ENCODE results near the gene RNF38. TPM values are rescaled to one million over a fixed set of nuclear protein-coding genes. Genes with fewer than 3 reads are reported as not detected.

RNF38 gene
- total RNA-seq, 1 experiment from 2014 or later, result 60.2 TPM

DNA sequence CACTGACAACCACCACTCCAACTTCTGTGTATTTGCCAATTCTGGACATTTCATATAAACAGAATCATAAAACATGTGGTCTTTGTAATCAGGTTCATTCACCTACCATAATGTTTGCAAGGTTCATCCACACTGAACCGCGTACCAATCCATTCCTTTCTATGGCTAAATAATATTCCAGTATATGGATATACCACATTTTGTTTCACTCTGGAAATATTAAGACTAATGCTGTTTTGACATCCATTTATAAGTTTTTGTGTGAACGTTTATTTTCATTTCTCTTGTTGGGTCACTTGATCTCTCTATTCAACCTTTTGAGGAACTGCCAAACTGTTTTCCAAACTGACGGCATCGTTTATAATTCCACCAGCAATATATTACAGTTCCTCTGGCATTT lies 26.3 kb upstream of the RNF38 start:
- no peak overlapping the region for H3K4ac ChIP-seq (ENCODE audit: low read depth, low read length)

More for the DNA sequence above, 26.3 kb upstream of the RNF38 start:
- Histone ChIP-seq H3K27me3 (ENCODE audit: insufficient read depth, low read length) (no peaks in the 10 kb centered on the region), H2AK5ac (ENCODE audit: insufficient read length, low read length) (no peak overlapping the region), H2BK20ac (ENCODE audit: low read depth, low read length, poor library complexity, severe bottlenecking) (no peak overlapping the region), H2BK120ac (ENCODE audit: low read depth, low read length, poor library complexity, severe bottlenecking) (no peak overlapping the region), H3K18ac (ENCODE audit: insufficient read length, low read depth, low read length) (no peak overlapping the region), H4K91ac (ENCODE audit: insufficient read length, low read depth, low read length) (no peak overlapping the region), H2BK5ac (ENCODE audit: insufficient read length, low read length) (no peak overlapping the region), H4K8ac (replicated peaks; ENCODE audit: insufficient read length, low read depth, low read length) (no peak overlapping the region), H3K79me2 (ENCODE audit: insufficient read depth, low read length) (peaks cover 8% of the 10 kb centered on the region; the same call in 1 of the 2 replicates), H3K9me3 (ENCODE audit: control insufficient read depth, low read depth, low read length) (no peaks in the 10 kb centered on the region), H3K27ac (ENCODE audit: insufficient read length, low read depth, low read length) (no peak overlapping the region), H3K4me2 (ENCODE audit: insufficient read depth, insufficient read length, low read length) (no peak overlapping the region), H3K23ac (ENCODE audit: insufficient read length, low read depth, low read length) (no peak overlapping the region), H3K79me1 (ENCODE audit: insufficient read depth, low read depth, low read length, poor library complexity, severe bottlenecking) (peaks cover 11% of the 10 kb centered on the region), H3K23me2 (ENCODE audit: insufficient read length, low read depth, low read length, poor library complexity, severe bottlenecking) (no peaks in the 10 kb centered on the region), H3T11ph (ENCODE audit: low read length) (no peak overlapping the region), H2BK15ac (ENCODE audit: low read depth, low read length) (no peak overlapping the region), H4K20me1 (ENCODE audit: control insufficient read depth, insufficient read depth, insufficient read length) (no peaks in the 10 kb centered on the region), H3K4me1 (ENCODE audit: insufficient read depth, low read length) (no peaks in the 10 kb centered on the region; the same call in 1 of the 2 replicates), H2BK12ac (ENCODE audit: insufficient read length, low read depth, low read length) (no peak overlapping the region), H4K5ac (ENCODE audit: insufficient read length, low read depth, low read length) (no peak overlapping the region), H2AFZ (ENCODE audit: low read length) (no peak overlapping the region), H3K56ac (ENCODE audit: insufficient read length, low read depth, low read length) (no peak overlapping the region), H3K9ac (ENCODE audit: extremely low read depth, insufficient read length, low read length) (no peak overlapping the region), H3K14ac (ENCODE audit: insufficient read depth, low read length) (no peak overlapping the region)
- Mint-ChIP-seq H3K9me3 (peaks cover 0 to 3% of the 10 kb centered on the region in 2 experiments; a peak in 2 of 5 replicates), H3K4me3 (no peak overlapping the region), H3K27me3 (ENCODE audit: low read depth) (no peaks in the 10 kb centered on the region), H3K36me3 (ENCODE audit: insufficient read depth in 1 of 3, low read depth in 3 of 3) (peaks cover 21 to 44% (median 23%) of the 10 kb centered on the region in 3 experiments), H3K27ac (no peak overlapping the region; a peak in 1 of 7 replicates), H3K4me1 (peaks cover 15 to 19% of the 10 kb centered on the region in 2 experiments)
- no CpG with 5 or more reads among the region's 5 CpGs for whole genome bisulfite sequencing (ENCODE audit: extremely low coverage, insufficient read length, low lambda C conversion rate)
- DNase-seq, result no peak
- TF ChIP-seq, protein P1, sequence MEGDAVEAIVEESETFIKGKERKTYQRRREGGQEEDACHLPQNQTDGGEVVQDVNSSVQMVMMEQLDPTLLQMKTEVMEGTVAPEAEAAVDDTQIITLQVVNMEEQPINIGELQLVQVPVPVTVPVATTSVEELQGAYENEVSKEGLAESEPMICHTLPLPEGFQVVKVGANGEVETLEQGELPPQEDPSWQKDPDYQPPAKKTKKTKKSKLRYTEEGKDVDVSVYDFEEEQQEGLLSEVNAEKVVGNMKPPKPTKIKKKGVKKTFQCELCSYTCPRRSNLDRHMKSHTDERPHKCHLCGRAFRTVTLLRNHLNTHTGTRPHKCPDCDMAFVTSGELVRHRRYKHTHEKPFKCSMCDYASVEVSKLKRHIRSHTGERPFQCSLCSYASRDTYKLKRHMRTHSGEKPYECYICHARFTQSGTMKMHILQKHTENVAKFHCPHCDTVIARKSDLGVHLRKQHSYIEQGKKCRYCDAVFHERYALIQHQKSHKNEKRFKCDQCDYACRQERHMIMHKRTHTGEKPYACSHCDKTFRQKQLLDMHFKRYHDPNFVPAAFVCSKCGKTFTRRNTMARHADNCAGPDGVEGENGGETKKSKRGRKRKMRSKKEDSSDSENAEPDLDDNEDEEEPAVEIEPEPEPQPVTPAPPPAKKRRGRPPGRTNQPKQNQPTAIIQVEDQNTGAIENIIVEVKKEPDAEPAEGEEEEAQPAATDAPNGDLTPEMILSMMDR (conservative IDR thresholded peaks at IDR 0.05), result no peak
